GM23338 (cell line): ENCODE data around the gene KCTD1. TPM values are rescaled to one million over a fixed set of nuclear protein-coding genes. Genes with fewer than 3 reads are reported as not detected.

Experiments used
- ATAC-seq: fragments of 200-7000 bp; cut with Tn5 transposase; 3 replicates; pipeline ENCODE4 v1.9.1; 2020
- DNase-seq: peaks from one replicate; pipeline ENCODE4 v3.0.0-alpha.2; 2015; ENCODE audit warnings: low spot score
- H2AFZ ChIP-seq: fragments of 200-600 bp; sonication (generic); 2 replicates; pipeline ENCODE4 v1.8.0; 2016; ENCODE audit warnings: antibody characterized with exemption, mild to moderate bottlenecking, moderate library complexity
- H3F3A ChIP-seq: fragments of 200-600 bp; sonication (generic); replicated peaks from 2 replicates; pipeline ENCODE4 v1.8.0; 2017; ENCODE audit warnings: antibody characterized with exemption, mixed run types, low read depth
- H3K27ac ChIP-seq: fragments of 200-600 bp; sonication (generic); 2 replicates; pipeline ENCODE4 v1.6.1; 2016; ENCODE audit warnings: low read depth
- H3K27me3 ChIP-seq: fragments of 200-600 bp; sonication (generic); 2 replicates; pipeline ENCODE4 v1.8.0; 2016; ENCODE audit warnings: mild to moderate bottlenecking, mixed run types, moderate library complexity; ENCODE audit not compliant: insufficient read depth
- H3K36me3 ChIP-seq: fragments of 200-600 bp; sonication (generic); 2 replicates; pipeline ENCODE4 v1.8.0; 2016; ENCODE audit warnings: mild to moderate bottlenecking; ENCODE audit not compliant: insufficient read depth
- H3K4me1 ChIP-seq: fragments of 200-600 bp; sonication (generic); 2 replicates; pipeline ENCODE4 v1.8.0; 2016; ENCODE audit warnings: mild to moderate bottlenecking, moderate library complexity; ENCODE audit not compliant: insufficient read depth
- H3K4me2 ChIP-seq: fragments of 200-600 bp; sonication (generic); 2 replicates; pipeline ENCODE4 v1.7.1; 2017; ENCODE audit warnings: mixed run types
- H3K4me3 ChIP-seq: fragments of 200-600 bp; sonication (generic); 2 replicates; pipeline ENCODE4 v1.6.1; 2016; ENCODE audit warnings: mixed run types
- H3K79me2 ChIP-seq: fragments of 200-600 bp; sonication (generic); replicated peaks from 2 replicates; pipeline ENCODE4 v1.8.0; 2017; ENCODE audit warnings: mild to moderate bottlenecking; ENCODE audit not compliant: insufficient read depth
- H3K9me2 ChIP-seq: fragments of 200-600 bp; sonication (generic); 2 replicates; pipeline ENCODE4 v1.8.0; 2017; ENCODE audit not compliant: insufficient read depth
- H4K20me1 ChIP-seq: fragments of 200-600 bp; sonication (generic); replicated peaks from 2 replicates; pipeline ENCODE4 v1.8.0; 2017; ENCODE audit warnings: mild to moderate bottlenecking; ENCODE audit not compliant: insufficient read depth
- H3K27ac Mint-ChIP-seq: 2 replicates; pipeline ENCODE4 v1.8.0; 2020; ENCODE audit warnings: inconsistent platforms, mild to moderate bottlenecking, moderate library complexity, mixed read lengths
- H3K27me3 Mint-ChIP-seq: 3 replicates; pipeline ENCODE4 v1.8.0; 2022; ENCODE audit warnings: low read depth, mild to moderate bottlenecking, moderate library complexity, mixed read lengths, inconsistent platforms; ENCODE audit not compliant: insufficient read depth, poor library complexity
- H3K36me3 Mint-ChIP-seq: 3 replicates; pipeline ENCODE4 v1.8.0; 2021; ENCODE audit warnings: low read depth, mild to moderate bottlenecking, inconsistent platforms, moderate library complexity, mixed read lengths
- H3K4me1 Mint-ChIP-seq: 3 replicates; pipeline ENCODE4 v1.8.0; 2020; ENCODE audit warnings: mild to moderate bottlenecking, inconsistent platforms, mixed read lengths
- H3K4me3 Mint-ChIP-seq: 3 replicates; pipeline ENCODE4 v1.8.0; 2021; ENCODE audit warnings: moderate library complexity, mild to moderate bottlenecking, inconsistent platforms, mixed read lengths
- H3K9me3 Mint-ChIP-seq: 3 replicates; pipeline ENCODE4 v1.8.0; 2020; ENCODE audit warnings: moderate library complexity, mild to moderate bottlenecking, inconsistent platforms, mixed read lengths
- CREB1 ChIP-seq: fragments of 250-450 bp; sonication (Bioruptor Pico); IDR thresholded peaks from 2 replicates; pipeline ENCODE4 v1.5.0; 2020; ENCODE audit warnings: low read depth, mild to moderate bottlenecking, moderate library complexity
- ETS1 ChIP-seq: IDR thresholded peaks from 2 replicates; pipeline ENCODE4 v1.6.1; 2016; ENCODE audit warnings: antibody characterized with exemption
- EZH2 ChIP-seq: fragments of 200-600 bp; sonication (generic); IDR thresholded peaks from one replicate; pipeline ENCODE4 v1.8.0; 2017; ENCODE audit warnings: antibody characterized with exemption, mild to moderate bottlenecking, low read depth; ENCODE audit not compliant: unreplicated experiment
- EZH2phosphoT487 ChIP-seq: fragments of 200-600 bp; sonication (generic); IDR thresholded peaks from one replicate; pipeline ENCODE4 v1.8.1; 2018; ENCODE audit warnings: antibody characterized with exemption; ENCODE audit not compliant: unreplicated experiment
- JUNB ChIP-seq: IDR thresholded peaks from one replicate; pipeline ENCODE4 v1.6.1; 2016; ENCODE audit warnings: antibody characterized with exemption; ENCODE audit not compliant: unreplicated experiment
- NANOG ChIP-seq: IDR thresholded peaks from 2 replicates; pipeline ENCODE4 v1.6.1; 2016; ENCODE audit warnings: antibody characterized with exemption, borderline replicate concordance
- POLR2AphosphoS5 ChIP-seq: IDR thresholded peaks from 2 replicates; pipeline ENCODE4 v1.6.1; 2016; ENCODE audit warnings: antibody characterized with exemption, low read depth
- STAT1 ChIP-seq: IDR thresholded peaks from one replicate; pipeline ENCODE4 v1.6.1; 2016; ENCODE audit warnings: antibody characterized with exemption; ENCODE audit not compliant: unreplicated experiment
- ZNF114 ChIP-seq: fragments of 250-450 bp; sonication (Bioruptor Pico); IDR thresholded peaks from 2 replicates; pipeline ENCODE4 v1.5.0; 2020; ENCODE audit warnings: mild to moderate bottlenecking, moderate library complexity
- ZNF331 ChIP-seq: fragments of 250-450 bp; sonication (Bioruptor Pico); IDR thresholded peaks from 2 replicates; pipeline ENCODE4 v1.5.0; 2020; ENCODE audit warnings: low read depth, mild to moderate bottlenecking, moderate library complexity
- polyA plus RNA-seq: library from polyadenylated mRNA; unstranded; fragments of >200 nt; fragmentation: Nextera tagmentation; extraction: Ambion mirVana; gene quantifications from 2 replicates; pipeline ENCODE4 v1.2.1, GENCODE V29; 2016
- total RNA-seq: library from RNA; depleted of rRNA; stranded (reverse); fragments of >200 nt; shearing (Covaris generic); gene quantifications from 2 replicates; pipeline ENCODE4 v1.2.3, GENCODE V29; 2014
- TF ChIP-seq, protein P1 (sequence below), 2 experiments: fragments of 200-600 bp in 1 of 2; sonication (generic) in 1 of 2; conservative IDR thresholded peaks; 2 replicates each; pipeline versions ENCODE4 v1.5.1 to v1.6.1; 2016 to 2017; ENCODE audit warnings: antibody characterized with exemption in 2 of 2, low read depth in 2 of 2, mild to moderate bottlenecking in 2 of 2, moderate library complexity in 1 of 2
- TF ChIP-seq, protein P2 (sequence below): IDR thresholded peaks from one replicate; pipeline ENCODE4 v1.6.1; 2018; ENCODE audit warnings: antibody characterized with exemption; ENCODE audit not compliant: unreplicated experiment
- TF ChIP-seq, protein P3 (sequence below): fragments of 250-450 bp; sonication (Bioruptor Pico); IDR thresholded peaks from 2 replicates; pipeline ENCODE4 v1.5.0; 2020; ENCODE audit warnings: mild to moderate bottlenecking, moderate library complexity

Gene KCTD1
- total and polyA plus RNA-seq, 2 experiments from 2014 or later, result 7.1 to 20.5 TPM

DNA sequence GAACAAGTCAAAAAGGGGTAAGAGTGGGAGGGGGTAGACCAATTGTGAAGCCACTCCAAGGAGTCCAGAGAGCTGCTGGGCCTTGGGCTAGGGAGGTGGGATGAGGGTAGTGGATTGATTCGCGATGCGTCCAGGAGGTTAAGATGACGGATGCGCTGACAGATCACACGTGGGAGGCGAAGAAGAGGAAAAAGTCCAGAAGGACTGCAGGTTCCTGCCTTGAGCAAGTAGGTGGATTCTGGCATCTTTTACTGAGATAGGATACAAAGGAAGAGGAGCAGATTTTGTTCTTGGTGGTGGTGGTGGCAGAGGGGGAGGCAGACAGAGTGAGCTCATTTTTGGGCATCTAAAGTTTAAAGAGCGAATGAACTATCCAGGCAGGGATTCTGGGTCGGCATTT lies 76.5 kb downstream of the KCTD1 start:
- H3K4me3 ChIP-seq, result no peak overlapping the region
- DNase-seq (no peak), ATAC-seq (no peak)
- H3F3A ChIP-seq, result no peaks in the 10 kb centered on the region
- Mint-ChIP-seq H3K27ac (no peak overlapping the region), H3K4me3 (no peak overlapping the region), H3K36me3 (no peaks in the 10 kb centered on the region), H3K9me3 (no peaks in the 10 kb centered on the region), H3K27me3 (no peaks in the 10 kb centered on the region), H3K4me1 (peaks cover 9% of the 10 kb centered on the region)
- no peaks in the 10 kb centered on the region for H3K79me2 ChIP-seq
- TF ChIP-seq STAT1 (no peak), ZNF114 (CRISPR knock-in tag) (no peak), NANOG (no peak), ZNF331 (no peak), JUNB (no peak), EZH2 (no peak), EZH2phosphoT487 (no peak), ETS1 (no peak), POLR2AphosphoS5 (no peak), CREB1 (no peak)
- TF ChIP-seq, protein P1, sequence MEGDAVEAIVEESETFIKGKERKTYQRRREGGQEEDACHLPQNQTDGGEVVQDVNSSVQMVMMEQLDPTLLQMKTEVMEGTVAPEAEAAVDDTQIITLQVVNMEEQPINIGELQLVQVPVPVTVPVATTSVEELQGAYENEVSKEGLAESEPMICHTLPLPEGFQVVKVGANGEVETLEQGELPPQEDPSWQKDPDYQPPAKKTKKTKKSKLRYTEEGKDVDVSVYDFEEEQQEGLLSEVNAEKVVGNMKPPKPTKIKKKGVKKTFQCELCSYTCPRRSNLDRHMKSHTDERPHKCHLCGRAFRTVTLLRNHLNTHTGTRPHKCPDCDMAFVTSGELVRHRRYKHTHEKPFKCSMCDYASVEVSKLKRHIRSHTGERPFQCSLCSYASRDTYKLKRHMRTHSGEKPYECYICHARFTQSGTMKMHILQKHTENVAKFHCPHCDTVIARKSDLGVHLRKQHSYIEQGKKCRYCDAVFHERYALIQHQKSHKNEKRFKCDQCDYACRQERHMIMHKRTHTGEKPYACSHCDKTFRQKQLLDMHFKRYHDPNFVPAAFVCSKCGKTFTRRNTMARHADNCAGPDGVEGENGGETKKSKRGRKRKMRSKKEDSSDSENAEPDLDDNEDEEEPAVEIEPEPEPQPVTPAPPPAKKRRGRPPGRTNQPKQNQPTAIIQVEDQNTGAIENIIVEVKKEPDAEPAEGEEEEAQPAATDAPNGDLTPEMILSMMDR (conservative IDR thresholded peaks at IDR 0.05; ENCODE audit: low read depth in 2 of 2), result no peak
- TF ChIP-seq, protein P2, sequence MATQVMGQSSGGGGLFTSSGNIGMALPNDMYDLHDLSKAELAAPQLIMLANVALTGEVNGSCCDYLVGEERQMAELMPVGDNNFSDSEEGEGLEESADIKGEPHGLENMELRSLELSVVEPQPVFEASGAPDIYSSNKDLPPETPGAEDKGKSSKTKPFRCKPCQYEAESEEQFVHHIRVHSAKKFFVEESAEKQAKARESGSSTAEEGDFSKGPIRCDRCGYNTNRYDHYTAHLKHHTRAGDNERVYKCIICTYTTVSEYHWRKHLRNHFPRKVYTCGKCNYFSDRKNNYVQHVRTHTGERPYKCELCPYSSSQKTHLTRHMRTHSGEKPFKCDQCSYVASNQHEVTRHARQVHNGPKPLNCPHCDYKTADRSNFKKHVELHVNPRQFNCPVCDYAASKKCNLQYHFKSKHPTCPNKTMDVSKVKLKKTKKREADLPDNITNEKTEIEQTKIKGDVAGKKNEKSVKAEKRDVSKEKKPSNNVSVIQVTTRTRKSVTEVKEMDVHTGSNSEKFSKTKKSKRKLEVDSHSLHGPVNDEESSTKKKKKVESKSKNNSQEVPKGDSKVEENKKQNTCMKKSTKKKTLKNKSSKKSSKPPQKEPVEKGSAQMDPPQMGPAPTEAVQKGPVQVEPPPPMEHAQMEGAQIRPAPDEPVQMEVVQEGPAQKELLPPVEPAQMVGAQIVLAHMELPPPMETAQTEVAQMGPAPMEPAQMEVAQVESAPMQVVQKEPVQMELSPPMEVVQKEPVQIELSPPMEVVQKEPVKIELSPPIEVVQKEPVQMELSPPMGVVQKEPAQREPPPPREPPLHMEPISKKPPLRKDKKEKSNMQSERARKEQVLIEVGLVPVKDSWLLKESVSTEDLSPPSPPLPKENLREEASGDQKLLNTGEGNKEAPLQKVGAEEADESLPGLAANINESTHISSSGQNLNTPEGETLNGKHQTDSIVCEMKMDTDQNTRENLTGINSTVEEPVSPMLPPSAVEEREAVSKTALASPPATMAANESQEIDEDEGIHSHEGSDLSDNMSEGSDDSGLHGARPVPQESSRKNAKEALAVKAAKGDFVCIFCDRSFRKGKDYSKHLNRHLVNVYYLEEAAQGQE, result no peak
- TF ChIP-seq, protein P3, sequence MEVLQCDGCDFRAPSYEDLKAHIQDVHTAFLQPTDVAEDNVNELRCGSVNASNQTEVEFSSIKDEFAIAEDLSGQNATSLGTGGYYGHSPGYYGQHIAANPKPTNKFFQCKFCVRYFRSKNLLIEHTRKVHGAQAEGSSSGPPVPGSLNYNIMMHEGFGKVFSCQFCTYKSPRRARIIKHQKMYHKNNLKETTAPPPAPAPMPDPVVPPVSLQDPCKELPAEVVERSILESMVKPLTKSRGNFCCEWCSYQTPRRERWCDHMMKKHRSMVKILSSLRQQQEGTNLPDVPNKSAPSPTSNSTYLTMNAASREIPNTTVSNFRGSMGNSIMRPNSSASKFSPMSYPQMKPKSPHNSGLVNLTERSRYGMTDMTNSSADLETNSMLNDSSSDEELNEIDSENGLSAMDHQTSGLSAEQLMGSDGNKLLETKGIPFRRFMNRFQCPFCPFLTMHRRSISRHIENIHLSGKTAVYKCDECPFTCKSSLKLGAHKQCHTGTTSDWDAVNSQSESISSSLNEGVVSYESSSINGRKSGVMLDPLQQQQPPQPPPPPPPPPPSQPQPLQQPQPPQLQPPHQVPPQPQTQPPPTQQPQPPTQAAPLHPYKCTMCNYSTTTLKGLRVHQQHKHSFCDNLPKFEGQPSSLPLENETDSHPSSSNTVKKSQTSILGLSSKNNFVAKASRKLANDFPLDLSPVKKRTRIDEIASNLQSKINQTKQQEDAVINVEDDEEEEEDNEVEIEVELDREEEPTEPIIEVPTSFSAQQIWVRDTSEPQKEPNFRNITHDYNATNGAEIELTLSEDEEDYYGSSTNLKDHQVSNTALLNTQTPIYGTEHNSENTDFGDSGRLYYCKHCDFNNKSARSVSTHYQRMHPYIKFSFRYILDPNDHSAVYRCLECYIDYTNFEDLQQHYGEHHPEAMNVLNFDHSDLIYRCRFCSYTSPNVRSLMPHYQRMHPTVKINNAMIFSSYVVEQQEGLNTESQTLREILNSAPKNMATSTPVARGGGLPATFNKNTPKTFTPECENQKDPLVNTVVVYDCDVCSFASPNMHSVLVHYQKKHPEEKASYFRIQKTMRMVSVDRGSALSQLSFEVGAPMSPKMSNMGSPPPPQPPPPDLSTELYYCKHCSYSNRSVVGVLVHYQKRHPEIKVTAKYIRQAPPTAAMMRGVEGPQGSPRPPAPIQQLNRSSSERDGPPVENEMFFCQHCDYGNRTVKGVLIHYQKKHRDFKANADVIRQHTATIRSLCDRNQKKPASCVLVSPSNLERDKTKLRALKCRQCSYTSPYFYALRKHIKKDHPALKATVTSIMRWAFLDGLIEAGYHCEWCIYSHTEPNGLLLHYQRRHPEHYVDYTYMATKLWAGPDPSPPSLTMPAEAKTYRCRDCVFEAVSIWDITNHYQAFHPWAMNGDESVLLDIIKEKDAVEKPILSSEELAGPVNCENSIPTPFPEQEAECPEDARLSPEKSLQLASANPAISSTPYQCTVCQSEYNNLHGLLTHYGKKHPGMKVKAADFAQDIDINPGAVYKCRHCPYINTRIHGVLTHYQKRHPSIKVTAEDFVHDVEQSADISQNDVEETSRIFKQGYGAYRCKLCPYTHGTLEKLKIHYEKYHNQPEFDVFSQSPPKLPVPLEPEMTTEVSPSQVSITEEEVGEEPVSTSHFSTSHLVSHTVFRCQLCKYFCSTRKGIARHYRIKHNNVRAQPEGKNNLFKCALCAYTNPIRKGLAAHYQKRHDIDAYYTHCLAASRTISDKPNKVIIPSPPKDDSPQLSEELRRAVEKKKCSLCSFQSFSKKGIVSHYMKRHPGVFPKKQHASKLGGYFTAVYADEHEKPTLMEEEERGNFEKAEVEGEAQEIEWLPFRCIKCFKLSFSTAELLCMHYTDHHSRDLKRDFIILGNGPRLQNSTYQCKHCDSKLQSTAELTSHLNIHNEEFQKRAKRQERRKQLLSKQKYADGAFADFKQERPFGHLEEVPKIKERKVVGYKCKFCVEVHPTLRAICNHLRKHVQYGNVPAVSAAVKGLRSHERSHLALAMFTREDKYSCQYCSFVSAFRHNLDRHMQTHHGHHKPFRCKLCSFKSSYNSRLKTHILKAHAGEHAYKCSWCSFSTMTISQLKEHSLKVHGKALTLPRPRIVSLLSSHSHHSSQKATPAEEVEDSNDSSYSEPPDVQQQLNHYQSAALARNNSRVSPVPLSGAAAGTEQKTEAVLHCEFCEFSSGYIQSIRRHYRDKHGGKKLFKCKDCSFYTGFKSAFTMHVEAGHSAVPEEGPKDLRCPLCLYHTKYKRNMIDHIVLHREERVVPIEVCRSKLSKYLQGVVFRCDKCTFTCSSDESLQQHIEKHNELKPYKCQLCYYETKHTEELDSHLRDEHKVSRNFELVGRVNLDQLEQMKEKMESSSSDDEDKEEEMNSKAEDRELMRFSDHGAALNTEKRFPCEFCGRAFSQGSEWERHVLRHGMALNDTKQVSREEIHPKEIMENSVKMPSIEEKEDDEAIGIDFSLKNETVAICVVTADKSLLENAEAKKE (CRISPR knock-in tag), result no peak
- no peaks in the 10 kb centered on the region for H3K27me3 ChIP-seq
- no peaks in the 10 kb centered on the region for H4K20me1 ChIP-seq
- H3K4me2 ChIP-seq, result no peak overlapping the region
- no peak overlapping the region for H2AFZ ChIP-seq
- no peak overlapping the region for H3K27ac ChIP-seq
- H3K36me3 ChIP-seq, result no peaks in the 10 kb centered on the region
- H3K9me2 ChIP-seq, result no peaks in the 10 kb centered on the region
- H3K4me1 ChIP-seq, result peaks cover 12% of the 10 kb centered on the region
